CD14-positive monocyte (primary cell): Measurements from ENCODE around the gene COQ10B. TPM values are rescaled to one million over a fixed set of nuclear protein-coding genes. Genes with fewer than 3 reads are reported as not detected.

Experiments
- DNase-seq, 3 donors: peaks; one replicate each; pipeline ENCODE4 v3.0.0-alpha.2; 2011 to 2022
- H2AFZ ChIP-seq: 2 replicates; pipeline ENCODE4 v1.6.0; 2012; ENCODE audit warnings: mild to moderate bottlenecking, low read depth, low read length, inconsistent platforms; ENCODE audit not compliant: insufficient read depth, poor library complexity, severe bottlenecking
- H3K27ac ChIP-seq, 2 donors: 1 replicate in 1 of 2; 2 replicates in 1 of 2; pipeline ENCODE4 v1.5.1; 2012 to 2013; ENCODE audit warnings: low read length in 2 of 2, control low read depth in 1 of 2, inconsistent platforms in 1 of 2, low read depth in 1 of 2, mild to moderate bottlenecking in 1 of 2
- H3K27me3 ChIP-seq, 2 donors: one replicate each; pipeline versions ENCODE4 v1.6.0 to v1.6.1; 2011 to 2013; ENCODE audit warnings: low read length in 2 of 2; ENCODE audit not compliant: control insufficient read depth in 2 of 2, insufficient read depth in 2 of 2
- H3K36me3 ChIP-seq, 2 donors: replicated peaks in 1 of 2; 1 replicate in 1 of 2; 2 replicates in 1 of 2; pipeline versions ENCODE4 v1.5.1 to v1.6.1; 2012 to 2013; ENCODE audit warnings: low read length in 2 of 2, control low read depth in 1 of 2, inconsistent platforms in 1 of 2, mild to moderate bottlenecking in 1 of 2; ENCODE audit not compliant: insufficient read depth in 2 of 2, control insufficient read depth in 1 of 2
- H3K4me1 ChIP-seq, 2 donors: 1 replicate in 1 of 2; 2 replicates in 1 of 2; pipeline versions ENCODE4 v1.5.1 to v1.6.1; 2012 to 2013; ENCODE audit warnings: low read length in 2 of 2, control low read depth in 1 of 2, inconsistent platforms in 1 of 2, mild to moderate bottlenecking in 1 of 2, moderate library complexity in 1 of 2; ENCODE audit not compliant: insufficient read depth in 2 of 2, control insufficient read depth in 1 of 2
- H3K4me2 ChIP-seq: replicated peaks from 2 replicates; pipeline ENCODE3; 2012; ENCODE audit warnings: low read length, moderate library complexity, mild to moderate bottlenecking; ENCODE audit not compliant: poor library complexity, severe bottlenecking; ENCODE audit errors: extremely low read depth
- H3K4me3 ChIP-seq, 3 experiments: fragments of 200-600 bp in 1 of 3; sonication (generic) in 1 of 3; replicated peaks in 1 of 3; 1 replicate in 2 of 3; 2 replicates in 1 of 3; pipeline ENCODE4 v1.5.1; 2011 to 2013; ENCODE audit warnings: low read length in 3 of 3, mild to moderate bottlenecking in 3 of 3, control low read depth in 2 of 3, low read depth in 2 of 3, inconsistent platforms in 1 of 3, moderate library complexity in 1 of 3
- H3K79me2 ChIP-seq: 2 replicates; pipeline ENCODE4 v1.6.0; 2012; ENCODE audit warnings: mild to moderate bottlenecking, control low read depth, inconsistent platforms, low read length, moderate library complexity; ENCODE audit not compliant: insufficient read depth
- H3K9ac ChIP-seq: 2 replicates; pipeline ENCODE4 v1.6.0; 2017; ENCODE audit warnings: low read length, mild to moderate bottlenecking; ENCODE audit not compliant: insufficient read depth, poor library complexity, severe bottlenecking
- H3K9me3 ChIP-seq, 2 donors: replicated peaks in 1 of 2; 1 replicate in 1 of 2; 2 replicates in 1 of 2; pipeline versions ENCODE4 v1.5.1 to v1.6.1; 2012 to 2013; ENCODE audit warnings: low read length in 2 of 2, control low read depth in 1 of 2; ENCODE audit not compliant: control insufficient read depth in 1 of 2, insufficient read depth in 1 of 2
- H4K20me1 ChIP-seq: 2 replicates; pipeline ENCODE4 v1.6.0; 2012; ENCODE audit warnings: mild to moderate bottlenecking, low read length, control low read depth, moderate library complexity; ENCODE audit not compliant: insufficient read depth
- H3K27ac Mint-ChIP-seq, 7 donors: one replicate each; pipeline ENCODE4 v1.8.0; 2020; ENCODE audit warnings: mild to moderate bottlenecking in 7 of 7, mixed read lengths in 7 of 7, moderate library complexity in 6 of 7, inconsistent platforms in 2 of 7
- H3K27me3 Mint-ChIP-seq, 3 donors: one replicate each; pipeline ENCODE4 v1.8.0; 2021 to 2022; ENCODE audit warnings: low read depth in 3 of 3, mild to moderate bottlenecking in 3 of 3, mixed read lengths in 3 of 3, moderate library complexity in 3 of 3, inconsistent platforms in 1 of 3
- H3K36me3 Mint-ChIP-seq, 2 donors: one replicate each; pipeline ENCODE4 v1.8.0; 2020; ENCODE audit warnings: mixed read lengths in 2 of 2, inconsistent platforms in 1 of 2, mild to moderate bottlenecking in 1 of 2
- H3K4me1 Mint-ChIP-seq: one replicate; pipeline ENCODE4 v1.8.0; 2020; ENCODE audit warnings: mild to moderate bottlenecking, mixed read lengths
- H3K4me3 Mint-ChIP-seq, 2 donors: one replicate each; pipeline ENCODE4 v1.8.0; 2020; ENCODE audit warnings: mild to moderate bottlenecking in 2 of 2, mixed read lengths in 2 of 2, moderate library complexity in 1 of 2
- H3K9me3 Mint-ChIP-seq, 7 donors: one replicate each; pipeline ENCODE4 v1.8.0; 2020 to 2022; ENCODE audit warnings: mixed read lengths in 7 of 7, mild to moderate bottlenecking in 6 of 7, moderate library complexity in 6 of 7, inconsistent platforms in 2 of 7
- CTCF ChIP-seq: fragments of 200-600 bp; IDR thresholded peaks from one replicate; pipeline ENCODE4 v1.8.0; 2022; ENCODE audit warnings: antibody characterized with exemption, mild to moderate bottlenecking
- WGBS: methylation state at CpG from one replicate; pipeline ENCODE4 v1.1.5; 2013; ENCODE audit warnings: missing lambda C conversion rate; ENCODE audit not compliant: insufficient coverage; 5-methylcytosine and 5-hydroxymethylcytosine counted together
- intact Hi-C, 2 donors: fragments of 100-400 bp; cut with micrococcal nuclease; formaldehyde crosslinking; loops; one replicate each; pipeline versions ENCODE4 v1.15.0 to v1.15.1; 2023
- polyA minus RNA-seq: library from RNA; depleted of rRNA, polyadenylated mRNA; stranded (reverse); fragments of >200 nt; gene quantifications from 2 replicates; pipeline ENCODE4 v1.2.3, GENCODE V29; 2012
- polyA plus RNA-seq, 3 donors: library from polyadenylated mRNA; depleted of rRNA in 1 of 3; unstranded in 2 of 3; stranded (reverse) in 1 of 3; fragments of 300-500 nt in 2 of 3; fragments of >200 nt in 1 of 3; fragmentation: Illumina TruSeq in 2 of 3; gene quantifications; 1 replicate in 2 of 3; 2 replicates in 1 of 3; pipeline ENCODE4 v1.2.3, GENCODE V29; 2012 to 2021
- total RNA-seq, 12 experiments: library from RNA in 1 of 12; stranded (reverse) in 1 of 12; fragments of 120-200 nt in 1 of 12; gene quantifications; one replicate each; pipeline ENCODE4 v1.2.4 and lab custom pipeline; 2013 to 2026; ENCODE audit warnings: mixed read lengths in 6 of 12, inconsistent platforms in 1 of 12

The COQ10B gene
- 42.9 TPM for total RNA-seq (2013)
- 10 to 100 TPM in 2 of 3 donors, 1 to 10 TPM in 1; 6.7 to 46.6 (median 38.3) TPM for polyA plus RNA-seq
- 19.4 and 33.1 TPM in 2 replicates for polyA minus RNA-seq
- total RNA-seq (lab: John Stamatoyannopoulos, UW), result 65.8 to 136 (median 108) reads per million in 11 experiments

DNA sequence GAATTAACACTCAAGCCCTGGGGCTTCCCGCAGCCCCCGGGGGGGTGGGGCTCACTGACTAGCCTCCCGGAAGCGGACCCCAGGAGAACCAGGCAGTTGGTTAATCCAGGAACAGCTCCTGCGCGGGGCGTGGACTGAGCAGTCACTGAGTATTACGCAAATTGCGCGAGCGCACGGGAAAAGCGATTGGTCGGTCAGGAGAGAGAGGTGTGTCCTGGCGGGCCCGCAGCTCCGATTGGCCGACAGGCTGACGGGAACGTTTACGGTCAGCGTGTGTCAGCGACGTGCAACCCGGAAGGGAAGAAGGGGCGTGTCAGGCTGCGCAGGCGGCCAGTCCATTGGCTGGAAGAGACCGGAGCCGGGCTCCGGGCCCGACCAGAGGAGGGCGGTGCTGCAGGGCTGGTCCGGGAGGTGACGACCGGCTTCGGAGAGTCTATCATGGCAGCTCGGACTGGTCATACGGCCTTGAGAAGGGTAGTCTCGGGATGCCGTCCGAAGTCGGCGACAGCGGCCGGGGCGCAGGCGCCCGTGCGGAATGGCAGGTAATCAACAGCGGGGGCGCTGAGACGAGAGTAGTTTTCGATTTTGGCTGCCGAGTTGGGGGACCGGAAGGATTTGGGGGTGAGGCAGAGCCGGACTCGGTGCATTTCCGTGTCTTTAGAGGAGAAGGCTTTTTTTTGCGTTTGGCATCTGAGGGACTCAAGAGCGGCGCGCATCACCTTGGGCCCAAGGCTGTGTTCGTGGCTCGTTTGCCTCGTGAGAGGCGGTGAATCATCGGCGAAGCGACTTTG, at the start of gene COQ10B:
COQ10B (plus strand) TSS at position 430 of the 791 bp plus-strand sequence; CDS start at position 439, 9 bp downstream.
- Mint-ChIP-seq H3K27ac (peak within 1 kb of the TSS; percentile 100), H3K4me1 (peaks cover 35% of the 10 kb centered on the region), H3K4me3 (peak within 1 kb of the TSS; percentile 97 to 98), H3K27me3 (peaks cover 0 to 4% (median 0%) of the 10 kb centered on the region in 3 donors), H3K9me3 (peaks cover 0 to 9% (median 0%) of the 10 kb centered on the region in 7 donors), H3K36me3 (peaks cover 0 to 10% of the 10 kb centered on the region in 2 donors)
- Histone ChIP-seq H2AFZ (peak within 1 kb of the TSS; percentile 71), H3K4me3 (peak within 1 kb of the TSS; percentile 67 to 90 (median 75)), H3K27ac (peak within 1 kb of the TSS; percentile 94 to 100), H3K36me3 (peaks cover 0 to 3% of the 10 kb centered on the region in 2 donors), H3K27me3 (no peaks in the 10 kb centered on the region), H3K4me1 (peaks cover 14 to 25% of the 10 kb centered on the region in 2 donors), H4K20me1 (peaks cover 41% of the 10 kb centered on the region), H3K9ac (peak within 1 kb of the TSS; percentile 99), H3K4me2 (peak within 1 kb of the TSS; percentile 92), H3K9me3 (no peaks in the 10 kb centered on the region), H3K79me2 (peaks cover 50% of the 10 kb centered on the region)
- peak; percentile 100 for DNase-seq
- no peak for TF ChIP-seq CTCF
- WGBS, result under 1% methylated on average over 70 of the region's 70 CpGs
- intact Hi-C loops, result loop anchor here (1.0 to 10.0 kb wide), 3 partner anchors 18 to 251 kb away; partner anchors contain the start of genes MARS2 (in 1 of the 2) and SF3B1 (in 1 of the 2)

GRCh38 chr2:197405582-197405981, 47.8 kb upstream of the COQ10B start:
- intact Hi-C loops, result loop anchor here in 1 of 2 donors (10.0 kb wide), 1 partner anchor 631 kb away; no protein-coding TSS in a partner anchor
- Histone ChIP-seq H3K4me2 (no peak overlapping the region), H3K4me1 (no peaks in the 10 kb centered on the region), H3K79me2 (peaks cover 29% of the 10 kb centered on the region), H4K20me1 (peaks cover 90% of the 10 kb centered on the region), H3K9me3 (no peaks in the 10 kb centered on the region), H2AFZ (no peak overlapping the region), H3K36me3 (peaks cover 99% of the 10 kb centered on the region in 2 donors), H3K27ac (no peak overlapping the region), H3K9ac (no peak overlapping the region), H3K4me3 (no peak overlapping the region), H3K27me3 (no peaks in the 10 kb centered on the region)
- Mint-ChIP-seq H3K9me3 (no peaks in the 10 kb centered on the region), H3K4me3 (no peak overlapping the region), H3K36me3 (peaks cover 85 to 99% of the 10 kb centered on the region in 2 donors), H3K4me1 (no peaks in the 10 kb centered on the region), H3K27ac (no peak overlapping the region), H3K27me3 (peaks cover 0 to 2% (median 0%) of the 10 kb centered on the region in 3 donors)
- no CpG with 5 or more reads among the region's 2 CpGs for WGBS
- DNase-seq, result no peak
- no peak for TF ChIP-seq CTCF
